Neuronal stem cell (in vitro differentiated cells): ENCODE results near the gene PARP1.

ENCODE experiments used
- DNase-seq: peaks from one replicate; pipeline ENCODE4 v3.0.0-alpha.2; 2013; ENCODE audit warnings: low spot score
- H2AFZ ChIP-seq: one replicate; pipeline ENCODE4 v1.6.1; 2013; ENCODE audit warnings: mild to moderate bottlenecking, low read length, inconsistent platforms
- H2AK5ac ChIP-seq: 2 replicates; pipeline ENCODE4 v1.6.1; 2013; ENCODE audit warnings: low read depth, mild to moderate bottlenecking, inconsistent platforms, low read length, moderate library complexity, mixed read lengths
- H2BK120ac ChIP-seq: 2 replicates; pipeline ENCODE4 v1.6.1; 2013; ENCODE audit warnings: low read depth, mild to moderate bottlenecking, inconsistent platforms, low read length, moderate library complexity, mixed read lengths
- H2BK12ac ChIP-seq: one replicate; pipeline ENCODE4 v1.6.1; 2013; ENCODE audit warnings: low read length, inconsistent platforms
- H2BK15ac ChIP-seq: 2 replicates; pipeline ENCODE4 v1.6.1; 2013; ENCODE audit warnings: mild to moderate bottlenecking, low read length, inconsistent platforms, mixed read lengths
- H2BK5ac ChIP-seq: one replicate; pipeline ENCODE4 v1.6.1; 2013; ENCODE audit warnings: inconsistent platforms, mild to moderate bottlenecking, low read length, moderate library complexity
- H3K14ac ChIP-seq: one replicate; pipeline ENCODE4 v1.6.1; 2013; ENCODE audit warnings: low read length, inconsistent platforms
- H3K18ac ChIP-seq: 2 replicates; pipeline ENCODE4 v1.6.1; 2013; ENCODE audit warnings: low read length, inconsistent platforms
- H3K23ac ChIP-seq: 2 replicates; pipeline ENCODE4 v1.6.1; 2013; ENCODE audit warnings: low read depth, mild to moderate bottlenecking, mixed read lengths, low read length, inconsistent platforms; ENCODE audit not compliant: poor library complexity
- H3K27ac ChIP-seq: replicated peaks from 3 replicates; pipeline ENCODE4 v1.5.1; 2013; ENCODE audit warnings: low read length, inconsistent platforms
- H3K27me3 ChIP-seq, 3 experiments: 2 replicates each; pipeline ENCODE4 v1.6.1; 2013; ENCODE audit warnings: low read length in 3 of 3, mild to moderate bottlenecking in 2 of 3, inconsistent platforms in 1 of 3, low read depth in 1 of 3, mixed read lengths in 1 of 3, moderate library complexity in 1 of 3; ENCODE audit not compliant: control insufficient read depth in 3 of 3, insufficient read depth in 3 of 3
- H3K36me3 ChIP-seq, 2 donors: replicated peaks in 1 of 2; 2 replicates each; pipeline ENCODE4 v1.6.1; 2013; ENCODE audit warnings: low read length in 2 of 2; ENCODE audit not compliant: control insufficient read depth in 2 of 2, insufficient read depth in 2 of 2
- H3K4ac ChIP-seq: 2 replicates; pipeline ENCODE4 v1.6.1; 2013; ENCODE audit warnings: inconsistent platforms, mild to moderate bottlenecking, low read length, moderate library complexity
- H3K4me1 ChIP-seq, 2 donors: 1 replicate in 1 of 2; 2 replicates in 1 of 2; pipeline ENCODE4 v1.6.1; 2013; ENCODE audit warnings: low read length in 2 of 2, low read depth in 1 of 2; ENCODE audit not compliant: control insufficient read depth in 2 of 2, insufficient read depth in 1 of 2
- H3K4me2 ChIP-seq: one replicate; pipeline ENCODE4 v1.6.1; 2013; ENCODE audit warnings: mild to moderate bottlenecking, low read length, inconsistent platforms; ENCODE audit not compliant: insufficient read depth, poor library complexity, severe bottlenecking
- H3K4me3 ChIP-seq, 2 donors: 2 replicates each; pipeline ENCODE4 v1.5.1; 2013; ENCODE audit warnings: low read length in 2 of 2, mild to moderate bottlenecking in 2 of 2, inconsistent platforms in 1 of 2, moderate library complexity in 1 of 2
- H3K79me1 ChIP-seq: one replicate; pipeline ENCODE4 v1.6.1; 2013; ENCODE audit warnings: low read depth, mild to moderate bottlenecking, inconsistent platforms, low read length, moderate library complexity
- H3K9ac ChIP-seq: one replicate; pipeline ENCODE4 v1.6.1; 2013; ENCODE audit warnings: mild to moderate bottlenecking, low read depth, low read length, inconsistent platforms; ENCODE audit not compliant: poor library complexity
- H3K9me3 ChIP-seq, 2 donors: replicated peaks in 1 of 2; 2 replicates each; pipeline versions ENCODE3 to v1.6.1; 2013; ENCODE audit warnings: low read length in 2 of 2, mild to moderate bottlenecking in 2 of 2, inconsistent platforms in 1 of 2, low read depth in 1 of 2, mixed read lengths in 1 of 2, moderate library complexity in 1 of 2; ENCODE audit not compliant: control insufficient read depth in 2 of 2, insufficient read depth in 1 of 2
- H4K8ac ChIP-seq: one replicate; pipeline ENCODE4 v1.6.1; 2013; ENCODE audit warnings: low read depth, mild to moderate bottlenecking, inconsistent platforms, low read length, moderate library complexity
- H4K91ac ChIP-seq: one replicate; pipeline ENCODE4 v1.6.1; 2013; ENCODE audit warnings: low read length, low read depth, mild to moderate bottlenecking, inconsistent platforms; ENCODE audit not compliant: poor library complexity
- WGBS, 2 donors: extraction: QIAGEN DNeasy Blood & Tissue Kit; methylation state at CpG; one replicate each; pipeline ENCODE4 v1.1.7; 2013; ENCODE audit warnings: missing lambda C conversion rate in 2 of 2, mixed read lengths in 1 of 2; ENCODE audit not compliant: insufficient read length in 2 of 2, insufficient replicate concordance in 1 of 2; ENCODE audit errors: extremely low coverage in 2 of 2; 5-methylcytosine and 5-hydroxymethylcytosine counted together

Gene PARP1

GRCh38 chr1:226453015-226453704 is 45.3 kb upstream of the PARP1 start:
- Histone ChIP-seq H3K9me3 (no peaks in the 10 kb centered on the region), H2BK120ac (no peak overlapping the region), H2AK5ac (no peak overlapping the region), H3K23ac (no peak overlapping the region), H3K36me3 (no peaks in the 10 kb centered on the region), H3K4me1 (peaks cover 2 to 5% of the 10 kb centered on the region in 2 donors), H3K14ac (no peak overlapping the region), H4K91ac (no peak overlapping the region), H3K4me3 (no peak overlapping the region), H2BK15ac (no peak overlapping the region), H3K9ac (no peak overlapping the region), H4K8ac (no peak overlapping the region), H3K79me1 (no peaks in the 10 kb centered on the region), H3K4me2 (no peak overlapping the region), H2AFZ (no peak overlapping the region), H2BK12ac (no peak overlapping the region), H2BK5ac (no peak overlapping the region), H3K4ac (no peak overlapping the region), H3K18ac (peak overlapping the region; percentile 60), H3K27me3 (peaks cover 0 to 3% (median 0%) of the 10 kb centered on the region in 3 experiments), H3K27ac (no peak overlapping the region)
- no CpG with 5 or more reads among the region's 7 CpGs for WGBS, 2 donors
- no peak for DNase-seq

- Histone ChIP-seq H2BK5ac (no peak overlapping the region), H2BK12ac (no peak overlapping the region), H3K27ac (no peak overlapping the region), H2BK15ac (no peak overlapping the region), H2AK5ac (no peak overlapping the region), H3K14ac (no peak overlapping the region), H2AFZ (no peak overlapping the region), H2BK120ac (no peak overlapping the region), H3K4me3 (no peak overlapping the region), H3K36me3 (no peaks in the 10 kb centered on the region), H3K9me3 (no peaks in the 10 kb centered on the region), H3K4me2 (no peak overlapping the region), H3K79me1 (no peaks in the 10 kb centered on the region), H3K18ac (no peak overlapping the region), H4K8ac (no peak overlapping the region), H3K27me3 (no peaks in the 10 kb centered on the region), H3K23ac (no peak overlapping the region), H3K4me1 (peaks cover 2% of the 10 kb centered on the region in 2 donors), H3K9ac (no peak overlapping the region), H3K4ac (no peak overlapping the region), H4K91ac (no peak overlapping the region)
- DNase-seq, result no peak
- WGBS, 2 donors, result no CpG with 5 or more reads among the region's 2 CpGs
Measured at GRCh38 chr1:226450688-226451087, 42.8 kb upstream of the PARP1 start.

- DNase-seq, result no peak
- Histone ChIP-seq H3K14ac (no peak overlapping the region), H3K23ac (no peak overlapping the region), H2AFZ (no peak overlapping the region), H3K4me2 (no peak overlapping the region), H4K91ac (no peak overlapping the region), H2BK15ac (no peak overlapping the region), H2BK120ac (no peak overlapping the region), H3K36me3 (no peaks in the 10 kb centered on the region), H2BK12ac (no peak overlapping the region), H2BK5ac (no peak overlapping the region), H3K9ac (no peak overlapping the region), H3K79me1 (no peaks in the 10 kb centered on the region), H2AK5ac (no peak overlapping the region), H3K9me3 (no peaks in the 10 kb centered on the region), H4K8ac (no peak overlapping the region), H3K27me3 (peaks cover 0 to 6% (median 0%) of the 10 kb centered on the region in 3 experiments), H3K18ac (no peak overlapping the region), H3K4me3 (no peak overlapping the region), H3K4ac (no peak overlapping the region), H3K4me1 (peaks cover 2 to 4% of the 10 kb centered on the region in 2 donors), H3K27ac (no peak overlapping the region)
- WGBS, 2 donors, result no CpG with 5 or more reads among the region's 5 CpGs
Measured at GRCh38 chr1:226449823-226450222, 41.9 kb upstream of the PARP1 start.

GRCh38 chr1:226447932-226448665 is 40.2 kb upstream of the PARP1 start:
- H3K4me3 ChIP-seq, result no peak overlapping the region
- no peak overlapping the region for H4K91ac ChIP-seq
- H3K79me1 ChIP-seq, result no peaks in the 10 kb centered on the region
- no peak overlapping the region for H2BK15ac ChIP-seq
- peaks cover 0 to 6% (median 0%) of the 10 kb centered on the region in 3 experiments for H3K27me3 ChIP-seq
- no peak overlapping the region for H3K9ac ChIP-seq
- no peak overlapping the region for H3K14ac ChIP-seq
- H3K23ac ChIP-seq, result no peak overlapping the region
- no CpG with 5 or more reads among the region's 4 CpGs for WGBS, 2 donors
- no peak overlapping the region for H3K18ac ChIP-seq
- no peak overlapping the region for H2BK120ac ChIP-seq
- peaks cover 0 to 2% of the 10 kb centered on the region in 2 donors for H3K4me1 ChIP-seq
- DNase-seq, result no peak
- no peak overlapping the region for H4K8ac ChIP-seq
- no peaks in the 10 kb centered on the region for H3K36me3 ChIP-seq
- H3K27ac ChIP-seq, result no peak overlapping the region
- H3K4ac ChIP-seq, result no peak overlapping the region
- no peaks in the 10 kb centered on the region for H3K9me3 ChIP-seq
- H2AFZ ChIP-seq, result no peak overlapping the region
- no peak overlapping the region for H2BK12ac ChIP-seq
- H2BK5ac ChIP-seq, result no peak overlapping the region
- H3K4me2 ChIP-seq, result no peak overlapping the region
- no peak overlapping the region for H2AK5ac ChIP-seq
